Measurements from ENCODE around the gene KCNJ15. TPM values are rescaled to one million over a fixed set of nuclear protein-coding genes. Genes with fewer than 3 reads are reported as not detected.

Gene KCNJ15
- total and polyA plus RNA-seq, 2 of the 13 experiments (the other 11 are each of a cell fraction or from before 2014, with no cell fraction given): not detected

Other genes starting within 250 kb of the KCNJ15 start
- gene ERG, start 241.5 kb downstream of the KCNJ15 start, total RNA-seq (2016; rRNA removed; fragmentation: Illumina TruSeq; extraction: Trizol): not detected in 2 replicates
- not detected in 2 replicates for gene ERG, start 241.5 kb downstream of the KCNJ15 start, polyA plus RNA-seq (2011; rRNA removed)